H1 (cell line): ENCODE results near the gene ANK2. TPM values are rescaled to one million over a fixed set of nuclear protein-coding genes. Genes with fewer than 3 reads are reported as not detected.

ENCODE experiments used
- KDM1A ChIP-seq: fragments of 200-600, 300-600 bp; sonication (generic); IDR thresholded peaks from 2 replicates; pipeline ENCODE4 v1.7.1; 2016; ENCODE audit warnings: mild to moderate bottlenecking, low read length, borderline replicate concordance
- polyA plus RNA-seq, 7 experiments: library from polyadenylated mRNA; depleted of rRNA in 3 of 7; stranded (reverse) in 5 of 7; unstranded in 2 of 7; fragments of >200 nt in 5 of 7; fragments of 200-250 nt in 2 of 7; gene quantifications; 1 replicate in 5 of 7; 2 replicates in 1 of 7; 4 replicates in 1 of 7; pipeline versions ENCODE4 v1.2.1 to v1.2.3, GENCODE V29; 2011 to 2013; ENCODE audit warnings: missing spikeins in 2 of 7, mixed read lengths in 2 of 7
- total RNA-seq: library from RNA; stranded (reverse); fragmentation: NEBNext Ultra II Directional; extraction: Animal tissue kit (Norgen Biotek cat#: 25700); gene quantifications from 2 replicates; pipeline ENCODE4 v1.2.1, GENCODE V29; 2021

Gene ANK2
- total and polyA plus RNA-seq, 2 of the 8 experiments (the other 6 are each of a cell fraction or from before 2014, with no cell fraction given) = 14.2 to 35.1 TPM

DNA sequence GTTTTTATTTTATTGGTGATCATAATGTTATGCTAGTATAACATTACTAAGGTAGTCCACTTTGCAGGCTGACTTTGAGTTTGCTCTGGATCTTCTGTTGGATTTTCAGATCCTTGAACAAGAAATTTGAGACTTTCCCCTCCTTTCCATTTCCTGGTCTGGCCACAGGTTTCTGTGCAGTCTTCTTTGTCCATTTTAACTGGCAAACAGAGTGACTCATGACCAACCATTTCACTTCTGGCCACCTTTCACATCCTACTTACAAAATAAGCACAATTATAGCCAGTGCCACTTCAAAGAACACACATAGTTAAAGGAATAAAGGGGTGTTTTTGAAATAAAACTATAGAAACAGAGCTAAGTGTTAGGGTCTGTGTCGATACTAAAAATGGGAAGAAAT is 8.4 kb downstream of the ANK2 start (continued):
- TF ChIP-seq KDM1A = no peak
